HG03521 (cell line): ENCODE results near the gene HOXD10.

Experiments
- ATAC-seq: cut with Tn5 transposase; IDR thresholded peaks from one replicate; pipeline ENCODE4 v1.9.1; 2021; ENCODE audit warnings: mild to moderate bottlenecking, moderate library complexity; ENCODE audit not compliant: unreplicated experiment

The HOXD10 gene

DNA sequence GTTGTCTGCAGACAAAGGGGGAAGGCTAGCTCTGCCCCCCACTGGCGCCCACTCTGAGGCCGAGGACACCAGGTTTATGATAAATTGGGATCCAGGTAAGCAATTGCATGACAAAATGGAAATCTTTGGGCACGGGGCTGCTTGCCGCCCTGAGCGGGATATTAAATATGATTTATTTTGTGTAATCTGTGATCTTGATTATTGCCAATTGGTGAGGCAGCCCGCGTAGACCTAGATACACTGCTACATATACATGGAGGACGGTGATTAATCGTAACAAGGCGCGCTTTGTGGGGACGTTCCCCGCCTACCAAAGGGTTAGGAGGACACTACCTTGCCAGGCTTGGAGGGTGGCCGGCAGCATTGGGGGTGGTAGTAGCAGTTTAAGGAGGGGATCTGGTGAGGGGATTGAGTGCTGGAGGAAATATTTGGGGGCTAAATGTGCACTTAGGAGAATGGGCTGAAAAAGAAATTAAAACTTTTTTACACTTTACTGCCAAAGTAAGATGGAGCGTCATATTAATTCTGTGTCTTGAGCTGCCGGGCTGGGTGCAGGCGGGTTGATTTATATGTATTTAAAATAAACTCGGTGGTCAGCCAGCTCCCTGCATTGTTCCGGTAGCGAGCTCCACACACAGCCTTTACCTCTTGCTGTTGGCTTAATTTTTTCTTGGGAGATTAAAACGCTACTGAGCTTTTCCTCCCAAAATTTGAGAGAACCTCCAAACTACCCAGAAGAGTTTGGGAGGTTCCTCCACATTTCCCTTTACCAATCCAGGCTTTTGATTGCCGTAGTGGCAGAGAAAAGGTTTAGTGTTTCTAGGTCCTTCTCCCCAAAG lies 44.6 kb downstream of the HOXD10 start:
- no peak for ATAC-seq

- no peak for ATAC-seq
Measured at GRCh38 chr2:176161825-176162626, 45.4 kb downstream of the HOXD10 start.

DNA sequence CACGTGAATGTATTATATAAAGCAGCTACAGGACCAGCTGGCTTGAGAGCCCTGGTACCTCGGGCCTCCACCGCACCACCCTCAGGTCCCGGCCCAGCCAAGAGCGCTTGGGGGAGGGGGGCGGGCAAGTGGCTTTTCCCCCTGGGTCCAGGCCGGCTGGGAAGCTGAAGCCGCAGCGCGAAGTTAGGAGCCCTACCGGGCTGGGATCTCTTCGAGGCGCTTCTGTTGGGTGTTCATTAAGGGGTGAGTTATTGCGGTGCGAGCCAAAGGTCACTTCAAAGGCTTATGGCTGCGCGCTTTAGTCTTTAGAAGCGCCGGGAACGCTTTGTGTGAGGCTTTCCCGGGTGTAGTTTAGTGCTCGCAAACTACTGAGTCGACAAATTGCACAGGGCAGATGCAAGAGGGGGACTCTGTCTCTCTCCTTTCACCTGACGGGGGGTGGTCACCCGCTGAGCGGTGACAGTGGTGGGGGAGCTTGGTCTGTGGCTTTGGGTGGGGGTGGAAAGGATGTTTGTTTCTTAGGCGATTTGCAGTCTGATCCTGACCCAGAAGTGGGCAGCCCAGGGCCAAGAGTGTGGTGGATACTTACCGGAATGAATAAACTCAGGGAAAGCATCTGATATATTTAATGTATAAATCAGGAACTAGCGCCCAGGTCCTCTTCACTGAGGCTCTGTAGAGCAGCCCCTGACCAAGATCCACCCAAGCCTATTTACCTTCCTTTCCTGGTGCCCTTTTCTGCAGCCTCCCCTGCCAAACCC lies 46.5 kb downstream of the HOXD10 start:
- ATAC-seq: no peak

GRCh38 chr2:176163672-176164056 lies 47.1 kb downstream of the HOXD10 start:
- ATAC-seq: no peak

DNA sequence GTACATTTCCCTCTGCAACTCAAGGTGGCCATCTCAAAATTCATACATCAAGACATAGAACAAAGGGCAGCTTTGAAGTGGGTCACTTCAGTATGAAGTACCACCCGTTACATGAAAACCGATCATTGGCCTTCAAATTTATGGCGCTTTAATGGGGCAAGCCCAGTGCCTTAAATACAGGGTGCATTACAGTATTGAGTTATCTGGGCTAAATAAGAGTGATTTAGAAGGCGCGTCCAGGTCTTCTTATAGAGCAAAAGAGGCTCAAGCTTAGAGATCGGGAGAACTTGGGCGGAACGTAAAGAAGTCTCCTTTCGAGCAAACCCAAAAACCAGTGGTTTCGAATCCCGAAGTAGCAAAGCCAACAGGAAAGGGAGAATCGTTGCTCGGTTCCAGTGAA lies 47.6 kb downstream of the HOXD10 start:
- ATAC-seq: no peak

- ATAC-seq: no peak
Measured at GRCh38 chr2:176164611-176165369, 48.2 kb downstream of the HOXD10 start.

DNA sequence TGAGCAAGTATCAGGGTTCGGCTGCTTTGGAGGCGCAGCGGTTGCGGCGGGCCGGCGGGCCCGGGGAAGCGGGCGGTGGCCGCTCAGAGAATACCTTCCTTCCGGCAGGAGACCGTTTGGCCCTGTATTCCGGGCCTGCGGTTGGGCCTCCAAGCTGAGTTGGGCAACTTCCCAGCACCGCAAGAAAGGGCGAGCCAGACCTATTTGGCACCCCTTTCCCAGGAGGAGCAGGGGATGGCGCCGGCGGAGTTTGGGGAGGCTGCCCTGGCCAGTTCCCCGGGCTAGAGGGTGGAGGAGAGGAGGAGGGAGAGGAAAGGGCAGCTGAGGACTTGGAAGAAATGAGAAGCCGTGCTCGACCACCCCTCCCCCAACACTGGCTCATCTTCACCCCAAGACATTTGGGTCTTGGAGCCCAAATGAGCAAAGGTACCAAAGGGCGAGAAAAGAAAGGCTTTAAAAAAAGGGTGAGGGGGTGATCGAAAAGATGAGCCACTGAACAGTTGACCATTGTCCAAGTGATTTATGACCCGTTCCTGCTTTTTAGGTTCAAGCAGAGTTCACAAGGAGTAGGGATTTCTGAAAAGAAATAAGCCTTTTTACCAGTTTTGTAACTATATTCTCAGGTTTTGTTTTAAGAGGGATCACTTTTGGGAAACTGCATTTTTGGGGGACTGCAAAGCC lies 48.9 kb downstream of the HOXD10 start:
- ATAC-seq: no peak

DNA sequence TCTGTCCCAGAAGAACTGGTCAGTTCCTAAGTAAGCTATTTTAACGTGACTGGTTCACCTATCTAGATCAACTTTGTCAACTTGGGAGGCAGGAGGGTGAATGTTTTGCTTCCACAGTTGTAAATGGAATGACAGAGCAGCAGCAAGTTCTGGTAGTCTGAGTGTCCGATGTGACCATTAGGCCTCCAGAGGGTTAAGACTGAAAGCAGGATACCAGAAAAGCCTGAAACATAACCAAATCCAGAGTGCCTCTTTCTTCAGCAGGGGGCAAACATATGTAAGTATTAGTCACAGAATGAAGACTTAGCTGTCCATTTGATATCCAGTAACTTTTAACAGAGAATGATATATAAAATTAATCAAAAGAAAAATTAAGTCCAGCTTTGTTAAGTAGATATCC lies 49.7 kb downstream of the HOXD10 start:
- no peak for ATAC-seq

- no peak for ATAC-seq
Measured at GRCh38 chr2:176167398-176167797, 50.8 kb downstream of the HOXD10 start.

DNA sequence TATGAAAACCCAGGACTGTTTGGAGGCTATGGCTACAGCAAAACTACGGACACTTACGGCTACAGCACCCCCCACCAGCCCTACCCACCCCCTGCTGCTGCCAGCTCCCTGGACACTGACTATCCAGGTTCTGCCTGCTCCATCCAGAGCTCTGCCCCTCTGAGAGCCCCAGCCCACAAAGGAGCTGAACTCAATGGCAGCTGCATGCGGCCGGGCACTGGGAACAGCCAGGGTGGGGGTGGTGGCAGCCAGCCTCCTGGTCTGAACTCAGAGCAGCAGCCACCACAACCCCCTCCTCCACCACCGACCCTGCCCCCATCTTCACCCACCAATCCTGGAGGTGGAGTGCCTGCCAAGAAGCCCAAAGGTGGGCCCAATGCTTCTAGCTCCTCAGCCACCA lies 52.6 kb downstream of the HOXD10 start:
- no peak for ATAC-seq
